H1 (cell line): Measurements from ENCODE around the gene MAD2L2. TPM values are rescaled to one million over a fixed set of nuclear protein-coding genes. Genes with fewer than 3 reads are reported as not detected.

Experiments
- CHD7 ChIP-seq: fragments of 300-600 bp; sonication (generic); IDR thresholded peaks from 2 replicates; pipeline ENCODE4 v1.7.1; 2012; ENCODE audit warnings: low read length, moderate library complexity, mild to moderate bottlenecking, inconsistent platforms; ENCODE audit not compliant: insufficient replicate concordance
- KDM4A ChIP-seq: IDR thresholded peaks from one replicate; pipeline ENCODE4 v1.7.1; 2012; ENCODE audit warnings: low read depth, mild to moderate bottlenecking, moderate library complexity, low read length, inconsistent platforms; ENCODE audit not compliant: severe bottlenecking
- MAX ChIP-seq: IDR thresholded peaks from 2 replicates; pipeline ENCODE4 v1.6.1; 2012; ENCODE audit warnings: inconsistent platforms
- POU5F1 ChIP-seq: IDR thresholded peaks from 2 replicates; pipeline ENCODE4 v1.6.1; 2011; ENCODE audit warnings: low read depth, mild to moderate bottlenecking, low read length, moderate library complexity
- SP1 ChIP-seq: IDR thresholded peaks from 2 replicates; pipeline ENCODE4 v1.6.1; 2011; ENCODE audit warnings: low read depth, low read length
- polyA plus RNA-seq, 7 experiments: library from polyadenylated mRNA; depleted of rRNA in 3 of 7; stranded (reverse) in 5 of 7; unstranded in 2 of 7; fragments of >200 nt in 5 of 7; fragments of 200-250 nt in 2 of 7; gene quantifications; 1 replicate in 5 of 7; 2 replicates in 1 of 7; 4 replicates in 1 of 7; pipeline versions ENCODE4 v1.2.1 to v1.2.3, GENCODE V29; 2011 to 2013; ENCODE audit warnings: missing spikeins in 2 of 7, mixed read lengths in 2 of 7
- total RNA-seq: library from RNA; stranded (reverse); fragmentation: NEBNext Ultra II Directional; extraction: Animal tissue kit (Norgen Biotek cat#: 25700); gene quantifications from 2 replicates; pipeline ENCODE4 v1.2.1, GENCODE V29; 2021

The MAD2L2 gene
- total and polyA plus RNA-seq, 2 of the 8 experiments (the other 6 are each of a cell fraction or from before 2014, with no cell fraction given): 310 to 469 TPM

GRCh38 chr1:11651017-11651416 lies 29.9 kb downstream of the MAD2L2 start (continued):
- TF ChIP-seq CHD7: no peak
- no peak for TF ChIP-seq KDM4A
- no peak for TF ChIP-seq SP1
- TF ChIP-seq POU5F1: no peak
- TF ChIP-seq MAX: no peak
